NCI-H82 (cell line): ENCODE data around the gene POP7.
A peak's percentile ranks its signal among the peaks of the same experiment; 100 is the strongest.
"Not testable (repeated sequence)": the region's sequence is repeated elsewhere in the genome, so short reads cannot be mapped to it uniquely, and the experiment has no call there.

Source experiments
- DNase-seq: peaks from one replicate; lab custom pipeline; 2025; lab: John Stamatoyannopoulos, UW

The POP7 gene

DNA sequence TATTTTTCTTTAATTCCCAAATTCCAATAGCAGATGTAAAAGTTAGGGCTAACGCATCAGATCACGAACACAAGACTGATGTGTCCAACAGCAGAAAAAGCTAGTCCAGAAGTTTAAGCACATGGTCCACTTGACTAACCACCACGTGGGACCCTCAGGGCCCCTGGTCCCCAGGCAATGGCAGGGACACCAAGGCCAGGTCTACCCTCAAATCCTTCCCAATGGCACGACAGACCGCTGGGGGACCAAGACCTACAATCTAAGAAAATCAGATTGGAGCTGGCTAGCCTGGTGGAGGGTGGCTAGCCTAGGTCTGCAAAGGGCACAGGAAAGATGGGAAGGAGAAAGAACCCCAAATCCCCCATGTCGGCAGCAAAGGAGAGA, 13.4 kb upstream of the POP7 start:
- DNase-seq = peak; percentile 35

DNA sequence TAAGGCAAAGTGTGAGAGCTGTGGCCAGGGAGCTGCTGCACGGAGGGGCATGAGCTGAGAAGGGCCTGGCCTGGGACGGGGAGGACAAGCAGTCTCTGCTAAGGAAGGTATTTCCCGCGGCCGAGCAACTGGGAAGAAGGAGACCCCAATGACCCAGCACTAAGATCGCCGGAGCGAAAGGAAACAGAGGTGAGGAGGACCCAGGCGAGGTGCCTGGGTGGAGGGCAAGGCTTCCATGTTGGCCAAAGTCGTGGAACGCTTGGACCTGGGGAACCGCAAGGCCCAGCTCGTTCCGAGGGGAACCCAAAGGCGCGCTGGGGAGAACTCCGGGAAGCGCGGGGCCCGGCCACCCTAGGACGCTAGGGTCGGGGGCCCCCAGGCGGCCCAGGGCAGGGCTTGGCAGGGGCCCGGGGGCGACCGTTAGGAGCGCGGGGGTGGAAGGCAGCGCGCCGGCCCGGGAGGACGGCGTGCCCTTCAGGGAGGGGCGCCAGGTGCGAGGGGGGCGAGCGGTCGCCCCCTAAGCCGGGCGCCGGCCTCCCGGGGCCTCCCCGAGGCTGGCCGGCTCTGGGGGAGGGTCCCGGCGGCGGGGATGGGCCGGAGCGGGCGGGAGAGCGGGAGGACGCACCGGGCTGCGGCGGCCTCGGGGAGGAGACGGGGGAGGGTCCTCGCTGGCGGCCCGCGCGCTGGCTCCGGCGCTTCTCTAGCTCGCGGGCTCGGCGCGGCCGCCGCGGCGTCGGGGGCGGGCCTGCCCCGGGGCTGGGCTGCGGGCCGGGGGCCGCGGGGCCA, 12.4 kb upstream of the POP7 start:
- peak; percentile 36 for DNase-seq

DNA sequence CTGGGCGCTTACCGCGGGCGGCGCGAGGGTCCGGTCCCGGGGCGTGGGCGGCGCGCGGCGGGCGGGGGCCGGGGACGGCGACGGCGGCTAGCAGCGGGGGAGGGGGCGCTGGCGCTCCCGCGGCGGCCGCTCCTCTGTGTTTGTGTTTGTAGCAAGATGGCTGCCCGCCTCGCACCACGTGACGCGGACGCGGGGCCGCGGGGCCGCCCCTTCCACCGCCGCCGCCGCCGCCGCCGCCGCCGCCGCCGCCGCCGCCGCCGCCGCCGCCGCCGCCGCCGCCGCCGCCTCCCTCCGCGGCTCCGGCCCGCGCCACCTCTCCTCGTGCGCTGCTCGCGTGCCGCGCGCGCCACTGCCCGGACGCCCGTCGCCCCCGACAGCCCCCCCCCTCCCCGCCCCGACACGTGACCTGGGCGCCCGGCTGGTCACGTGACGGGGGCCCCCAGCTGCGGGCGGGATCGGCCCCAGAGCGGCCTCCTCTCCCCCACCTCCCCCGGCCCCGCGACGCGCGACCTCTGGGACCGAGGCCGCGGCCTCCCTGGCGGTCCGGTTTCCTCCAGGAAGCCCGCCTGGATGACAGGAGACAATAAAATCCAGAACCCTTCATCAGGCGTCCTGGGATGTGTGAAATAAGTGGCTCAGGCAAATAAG, 11.7 kb upstream of the POP7 start, which contains the start of gene GIGYF1:
GIGYF1 (minus strand) TSS at position 153 of the 648 bp plus-strand sequence. CDS start 6,012 bp downstream, outside the sequence.
- peak; percentile 80 for DNase-seq

DNA sequence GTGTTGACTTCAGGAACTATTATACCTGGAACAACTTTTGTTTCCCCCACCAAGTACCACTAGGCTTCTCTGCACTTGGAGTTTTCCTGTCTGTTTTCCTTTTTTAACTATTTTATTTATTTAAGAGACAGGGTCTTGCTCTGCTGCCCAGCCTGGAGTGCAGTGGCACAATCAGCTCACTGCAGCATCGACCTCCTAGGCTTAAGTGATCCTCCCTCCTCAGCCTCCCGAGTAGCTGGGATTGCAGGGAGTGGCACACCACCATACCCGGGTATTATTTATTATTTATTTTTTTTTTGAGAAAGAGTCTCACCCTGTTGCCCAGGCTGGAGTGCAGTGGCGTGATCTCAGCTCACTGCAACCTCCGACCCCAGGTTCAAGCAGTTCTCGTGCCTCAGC, 9.8 kb upstream of the POP7 start:
- no peak for DNase-seq

DNA sequence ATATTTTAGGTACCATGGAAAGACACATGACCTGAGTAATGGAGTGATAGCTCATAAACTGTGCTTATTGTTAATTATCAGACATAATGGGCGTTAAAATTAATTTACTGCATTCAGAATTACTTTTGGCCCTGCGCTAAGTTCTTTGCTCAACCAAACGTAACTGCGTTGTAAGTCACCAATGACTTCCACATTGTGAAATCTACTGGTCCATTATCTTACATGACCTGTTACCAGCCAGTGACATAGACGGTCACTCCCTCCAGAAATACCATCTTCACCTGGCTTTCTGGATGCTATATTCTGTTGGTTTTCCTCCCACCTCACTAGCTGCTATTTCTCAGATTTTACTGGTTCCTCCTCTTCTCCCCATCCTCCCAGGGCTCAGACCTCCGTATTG, 6.9 kb upstream of the POP7 start:
- no peak for DNase-seq

DNA sequence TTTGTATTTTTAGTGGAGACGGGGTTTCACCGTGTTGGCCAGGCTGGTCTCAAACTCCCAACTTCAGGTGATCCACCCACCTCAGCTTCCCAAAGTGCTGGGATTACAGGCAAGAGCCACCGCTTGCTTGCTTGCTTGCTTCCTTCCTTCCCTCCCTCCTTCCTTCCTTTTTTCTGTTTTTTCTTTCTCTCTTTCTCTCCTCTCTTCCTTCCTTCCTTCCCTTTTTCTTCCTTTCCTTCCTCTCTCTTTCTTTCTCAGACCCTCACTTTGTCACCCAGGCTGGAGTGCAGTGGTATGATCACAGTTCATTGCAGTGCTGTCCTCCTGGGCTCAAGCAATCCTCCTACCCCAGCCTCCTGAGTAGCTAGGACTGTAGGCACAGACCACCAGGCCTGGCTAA, 4.8 kb upstream of the POP7 start:
- not testable (repeated sequence) for DNase-seq

DNA sequence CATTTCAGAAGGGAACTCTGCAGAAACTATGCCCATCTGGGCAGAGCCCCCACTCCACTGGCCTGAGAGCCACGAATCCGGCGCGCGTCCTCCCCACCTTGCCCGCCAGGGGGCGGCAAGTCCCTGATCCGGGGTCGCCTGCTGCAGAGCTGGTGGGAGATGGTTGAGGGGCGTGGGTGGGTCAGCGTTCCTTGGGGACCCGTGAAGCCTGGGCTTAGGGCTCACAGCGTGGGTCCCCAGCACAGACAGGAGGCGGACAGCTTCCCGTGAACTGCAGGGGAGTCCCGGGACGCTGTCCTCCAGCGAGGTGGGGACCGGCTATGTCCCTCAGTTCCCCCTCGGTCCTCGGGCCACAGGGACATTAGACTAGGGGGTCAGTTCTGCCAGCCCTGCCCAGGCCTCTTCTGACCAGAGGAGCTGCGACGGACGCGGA, 585 bp upstream of the POP7 start:
- peak; percentile 84 for DNase-seq

DNA sequence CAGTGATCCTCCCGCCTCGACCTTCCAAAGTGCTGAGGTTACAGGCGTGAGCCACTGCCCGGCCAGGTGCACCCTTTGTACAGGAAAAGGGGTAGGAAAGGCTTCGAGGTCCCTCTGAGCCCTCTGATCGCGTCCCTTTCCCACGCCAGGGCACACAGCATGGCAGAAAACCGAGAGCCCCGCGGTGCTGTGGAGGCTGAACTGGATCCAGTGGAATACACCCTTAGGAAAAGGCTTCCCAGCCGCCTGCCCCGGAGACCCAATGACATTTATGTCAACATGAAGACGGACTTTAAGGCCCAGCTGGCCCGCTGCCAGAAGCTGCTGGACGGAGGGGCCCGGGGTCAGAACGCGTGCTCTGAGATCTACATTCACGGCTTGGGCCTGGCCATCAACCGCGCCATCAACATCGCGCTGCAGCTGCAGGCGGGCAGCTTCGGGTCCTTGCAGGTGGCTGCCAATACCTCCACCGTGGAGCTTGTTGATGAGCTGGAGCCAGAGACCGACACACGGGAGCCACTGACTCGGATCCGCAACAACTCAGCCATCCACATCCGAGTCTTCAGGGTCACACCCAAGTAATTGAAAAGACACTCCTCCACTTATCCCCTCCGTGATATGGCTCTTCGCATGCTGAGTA, 871 bp downstream of the POP7 start:
- DNase-seq = peak; percentile 35

DNA sequence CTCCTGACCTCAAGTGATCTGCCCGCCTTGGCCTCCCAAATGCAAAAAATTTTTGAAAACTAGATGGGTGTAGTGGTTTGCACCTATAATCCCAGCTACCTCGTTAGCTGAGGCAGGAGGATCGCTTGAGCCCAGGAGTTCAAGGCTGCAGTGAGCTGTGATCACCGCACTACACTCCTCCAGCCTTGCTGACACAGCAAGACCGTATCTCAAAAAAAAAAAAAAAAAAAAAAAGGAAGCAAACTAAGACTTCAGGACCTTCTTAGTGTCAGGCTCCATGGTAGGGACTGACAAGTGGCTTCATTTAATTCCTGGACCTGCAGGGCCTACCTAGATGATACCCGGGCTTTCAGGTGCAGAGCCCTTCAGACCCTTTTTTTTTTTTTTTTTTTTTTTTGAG, 2.5 kb downstream of the POP7 start:
- no peak for DNase-seq

DNA sequence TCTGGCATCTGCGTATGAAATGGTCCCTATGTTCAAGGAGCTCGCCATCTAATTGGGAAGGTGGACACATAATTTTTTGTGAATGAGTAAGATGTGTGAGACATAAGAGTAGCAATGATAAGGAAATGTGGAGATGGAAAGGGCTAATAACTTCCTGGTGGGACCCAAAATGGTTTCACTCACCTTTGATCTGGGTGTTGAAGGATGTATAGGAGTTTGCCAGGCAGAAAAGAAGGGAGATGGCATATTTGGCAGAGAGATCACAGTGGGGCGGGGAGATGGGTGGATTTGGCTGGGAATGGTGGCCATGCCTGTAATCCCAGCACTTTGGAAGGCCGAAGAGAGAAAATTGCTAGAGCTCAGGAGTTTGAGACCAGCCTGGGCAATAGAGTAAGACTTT, 4.5 kb downstream of the POP7 start:
- DNase-seq = no peak

DNA sequence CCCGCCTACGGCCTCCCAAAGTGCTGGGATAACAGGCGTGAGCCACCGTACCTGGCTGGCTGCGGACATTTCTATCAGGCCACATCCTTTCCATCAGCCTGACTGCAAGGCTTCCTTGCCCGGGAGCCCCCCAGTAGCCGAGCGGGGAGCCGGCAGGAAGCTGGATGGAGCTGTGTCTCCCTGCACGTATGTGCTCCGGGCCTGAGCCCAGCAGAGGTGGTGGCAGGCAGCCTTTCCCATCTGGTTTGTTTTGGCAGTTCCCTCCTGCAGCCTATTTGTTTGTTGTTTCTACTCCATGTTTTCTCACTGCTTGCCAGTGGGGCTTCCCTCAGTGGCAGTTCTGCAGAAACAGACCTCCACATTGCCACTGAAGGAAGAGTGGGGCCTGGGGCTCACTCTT, 5.4 kb downstream of the POP7 start:
- no peak for DNase-seq

DNA sequence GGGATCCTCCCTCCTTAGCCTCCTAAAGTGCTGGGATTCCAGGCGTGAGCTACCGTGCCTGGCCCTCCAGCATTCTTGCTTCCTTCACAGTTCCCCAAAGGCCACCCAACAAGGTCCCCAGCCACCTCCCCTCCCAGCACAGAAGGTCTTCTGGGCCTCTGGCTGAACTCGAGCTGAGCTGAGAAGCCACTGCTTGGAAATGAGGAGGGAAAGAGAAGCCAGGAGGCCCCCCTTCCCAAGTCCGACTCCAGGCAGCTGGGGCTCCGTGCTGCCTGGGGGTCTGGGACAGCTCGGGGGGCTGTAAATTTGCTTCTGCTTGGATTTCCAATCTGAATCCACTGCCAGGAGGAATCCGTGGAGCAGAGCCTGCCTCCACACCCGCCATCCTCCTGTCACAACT, 8.8 kb downstream of the POP7 start:
- no peak for DNase-seq

DNA sequence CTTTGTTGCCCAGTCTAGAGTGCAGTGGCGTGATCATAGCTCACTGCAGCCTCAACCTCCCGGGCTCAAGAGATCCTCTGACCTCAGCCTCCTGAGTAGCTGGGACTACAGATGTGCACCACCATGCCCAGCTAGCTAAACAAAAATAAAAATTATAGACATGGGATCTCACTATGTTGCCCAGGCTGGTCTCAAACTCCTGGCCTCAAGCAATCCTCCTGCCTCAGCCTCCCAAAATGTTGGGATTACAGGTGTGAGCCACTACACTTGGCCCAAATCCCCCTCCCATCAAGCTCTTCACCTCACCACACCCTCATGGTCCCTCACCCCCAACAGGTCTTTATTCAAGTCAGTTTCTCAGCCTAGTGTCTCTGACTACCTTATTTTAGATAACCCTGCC, 11.2 kb downstream of the POP7 start:
- not testable (repeated sequence) for DNase-seq

DNA sequence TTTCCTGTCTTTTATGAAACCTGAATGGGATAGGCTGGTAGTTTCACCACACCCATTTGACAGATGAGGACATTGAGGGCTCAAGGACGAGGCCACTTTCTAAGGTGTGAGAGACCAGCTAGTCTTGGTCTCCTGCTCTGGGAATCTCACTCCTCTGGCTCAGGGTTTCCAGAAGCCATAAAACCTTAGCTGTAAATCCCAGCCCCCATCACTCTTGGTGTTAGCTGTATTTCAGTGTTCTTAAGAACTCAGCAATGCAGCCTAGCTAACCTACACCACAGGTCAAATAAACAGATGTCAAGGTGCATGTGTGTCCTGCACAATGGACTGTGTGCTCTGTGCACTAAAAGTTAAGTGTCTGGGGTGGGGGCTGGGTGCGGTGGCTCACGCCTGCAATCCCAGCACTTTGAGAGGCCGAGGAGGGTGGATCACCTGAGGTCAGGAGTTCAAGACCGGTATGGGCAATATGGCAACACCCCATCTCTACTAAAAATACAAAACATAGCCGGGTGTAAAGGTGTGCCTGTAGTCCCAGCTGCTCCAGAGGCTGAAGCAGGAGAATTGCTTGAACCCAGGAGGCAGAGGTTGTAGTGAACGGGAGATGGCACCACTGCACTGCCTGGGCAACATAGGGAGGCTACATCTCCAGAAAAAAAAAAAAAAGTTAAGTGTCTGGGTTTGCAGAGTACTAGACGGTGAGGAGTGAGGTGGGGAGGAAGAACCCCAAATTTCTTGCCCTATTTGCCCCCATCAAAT, 13.8 kb downstream of the POP7 start:
- DNase-seq = no peak

DNA sequence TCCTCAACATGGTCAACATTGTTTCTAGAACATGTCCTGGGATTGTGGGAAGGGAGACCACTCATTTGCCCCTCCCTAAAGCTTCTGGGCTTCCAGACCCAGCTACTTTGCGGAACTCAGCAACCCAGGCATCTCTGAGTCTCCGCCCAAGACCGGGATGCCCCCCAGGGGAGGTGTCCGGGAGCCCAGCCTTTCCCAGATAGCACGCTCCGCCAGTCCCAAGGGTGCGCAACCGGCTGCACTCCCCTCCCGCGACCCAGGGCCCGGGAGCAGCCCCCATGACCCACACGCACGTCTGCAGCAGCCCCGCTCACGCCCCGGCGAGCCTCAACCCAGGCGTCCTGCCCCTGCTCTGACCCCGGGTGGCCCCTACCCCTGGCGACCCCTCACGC, 14.4 kb downstream of the POP7 start, which contains the start of gene EPO:
EPO (plus strand) TSS at position 190 of the 392 bp plus-strand sequence. CDS start 513 bp downstream, outside the sequence.
- no peak for DNase-seq

DNA sequence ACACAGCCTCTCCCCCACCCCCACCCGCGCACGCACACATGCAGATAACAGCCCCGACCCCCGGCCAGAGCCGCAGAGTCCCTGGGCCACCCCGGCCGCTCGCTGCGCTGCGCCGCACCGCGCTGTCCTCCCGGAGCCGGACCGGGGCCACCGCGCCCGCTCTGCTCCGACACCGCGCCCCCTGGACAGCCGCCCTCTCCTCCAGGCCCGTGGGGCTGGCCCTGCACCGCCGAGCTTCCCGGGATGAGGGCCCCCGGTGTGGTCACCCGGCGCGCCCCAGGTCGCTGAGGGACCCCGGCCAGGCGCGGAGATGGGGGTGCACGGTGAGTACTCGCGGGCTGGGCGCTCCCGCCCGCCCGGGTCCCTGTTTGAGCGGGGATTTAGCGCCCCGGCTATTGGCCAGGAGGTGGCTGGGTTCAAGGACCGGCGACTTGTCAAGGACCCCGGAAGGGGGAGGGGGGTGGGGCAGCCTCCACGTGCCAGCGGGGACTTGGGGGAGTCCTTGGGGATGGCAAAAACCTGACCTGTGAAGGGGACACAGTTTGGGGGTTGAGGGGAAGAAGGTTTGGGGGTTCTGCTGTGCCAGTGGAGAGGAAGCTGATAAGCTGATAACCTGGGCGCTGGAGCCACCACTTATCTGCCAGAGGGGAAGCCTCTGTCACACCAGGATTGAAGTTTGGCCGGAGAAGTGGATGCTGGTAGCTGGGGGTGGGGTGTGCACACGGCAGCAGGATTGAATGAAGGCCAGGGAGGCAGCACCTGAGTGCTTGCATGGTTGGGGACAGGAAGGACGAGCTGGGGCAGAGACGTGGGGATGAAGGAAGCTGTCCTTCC, 15.0 kb downstream of the POP7 start:
- DNase-seq = no peak

DNA sequence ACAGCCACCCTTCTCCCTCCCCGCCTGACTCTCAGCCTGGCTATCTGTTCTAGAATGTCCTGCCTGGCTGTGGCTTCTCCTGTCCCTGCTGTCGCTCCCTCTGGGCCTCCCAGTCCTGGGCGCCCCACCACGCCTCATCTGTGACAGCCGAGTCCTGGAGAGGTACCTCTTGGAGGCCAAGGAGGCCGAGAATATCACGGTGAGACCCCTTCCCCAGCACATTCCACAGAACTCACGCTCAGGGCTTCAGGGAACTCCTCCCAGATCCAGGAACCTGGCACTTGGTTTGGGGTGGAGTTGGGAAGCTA, 15.5 kb downstream of the POP7 start:
- DNase-seq = no peak

DNA sequence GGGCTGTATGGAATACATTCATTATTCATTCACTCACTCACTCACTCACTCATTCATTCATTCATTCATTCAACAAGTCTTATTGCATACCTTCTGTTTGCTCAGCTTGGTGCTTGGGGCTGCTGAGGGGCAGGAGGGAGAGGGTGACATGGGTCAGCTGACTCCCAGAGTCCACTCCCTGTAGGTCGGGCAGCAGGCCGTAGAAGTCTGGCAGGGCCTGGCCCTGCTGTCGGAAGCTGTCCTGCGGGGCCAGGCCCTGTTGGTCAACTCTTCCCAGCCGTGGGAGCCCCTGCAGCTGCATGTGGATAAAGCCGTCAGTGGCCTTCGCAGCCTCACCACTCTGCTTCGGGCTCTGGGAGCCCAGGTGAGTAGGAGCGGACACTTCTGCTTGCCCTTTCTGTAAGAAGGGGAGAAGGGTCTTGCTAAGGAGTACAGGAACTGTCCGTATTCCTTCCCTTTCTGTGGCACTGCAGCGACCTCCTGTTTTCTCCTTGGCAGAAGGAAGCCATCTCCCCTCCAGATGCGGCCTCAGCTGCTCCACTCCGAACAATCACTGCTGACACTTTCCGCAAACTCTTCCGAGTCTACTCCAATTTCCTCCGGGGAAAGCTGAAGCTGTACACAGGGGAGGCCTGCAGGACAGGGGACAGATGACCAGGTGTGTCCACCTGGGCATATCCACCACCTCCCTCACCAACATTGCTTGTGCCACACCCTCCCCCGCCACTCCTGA, 16.7 kb downstream of the POP7 start:
- no peak for DNase-seq

DNA sequence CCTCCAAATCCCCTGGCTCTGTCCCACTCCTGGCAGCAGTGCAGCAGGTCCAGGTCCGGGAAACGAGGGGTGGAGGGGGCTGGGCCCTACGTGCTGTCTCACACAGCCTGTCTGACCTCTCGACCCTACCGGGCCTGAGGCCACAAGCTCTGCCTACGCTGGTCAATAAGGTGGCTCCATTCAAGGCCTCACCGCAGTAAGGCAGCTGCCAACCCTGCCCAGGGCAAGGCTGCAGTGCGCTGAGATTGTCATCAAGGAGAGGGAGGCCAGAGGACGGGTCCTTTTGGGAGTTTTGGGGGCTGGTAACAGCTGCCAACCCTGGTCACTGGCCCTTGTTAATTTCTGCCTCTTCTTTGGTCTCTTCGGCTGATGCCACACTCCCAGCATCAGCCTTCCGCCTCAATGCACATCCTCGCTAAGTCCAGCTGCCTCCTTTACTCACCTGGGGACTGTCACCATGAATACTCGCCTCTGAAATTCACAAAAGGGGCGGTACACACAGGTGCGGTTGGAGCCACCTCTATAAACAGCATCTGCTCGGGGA, 17.9 kb downstream of the POP7 start:
- DNase-seq = no peak

DNA sequence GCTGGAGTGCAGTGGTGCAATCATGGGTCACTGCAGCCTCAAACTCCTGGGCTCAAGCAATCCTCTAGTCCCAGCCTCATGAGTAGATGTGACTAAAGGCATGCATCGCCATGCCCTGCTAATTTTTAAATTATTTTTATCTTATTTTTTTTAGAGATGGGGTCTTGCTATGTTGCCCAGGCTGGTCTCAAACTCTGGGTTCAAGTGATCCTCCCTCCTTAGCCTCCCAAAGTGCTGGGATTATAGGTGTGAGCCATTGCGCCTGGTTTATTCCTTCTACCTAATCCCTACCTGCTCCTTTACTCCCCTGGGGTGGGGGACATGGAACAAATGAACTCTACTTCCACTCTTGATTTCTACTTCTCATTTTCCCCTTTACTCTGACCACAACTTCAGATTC, 18.4 kb downstream of the POP7 start:
- not testable (repeated sequence) for DNase-seq
